GM11168 (cell line): ENCODE measurements around the gene TCAP.

Experiments used
- in situ Hi-C: fragments of 300-500 bp; cut with MboI; formaldehyde crosslinking; loops from one replicate; pipeline ENCODE4 v1.12.0; 2022; ENCODE audit warnings: low sequenced_read_pairs; ENCODE audit not compliant: unreplicated experiment

The TCAP gene

GRCh38 chr17:39664581-39665561, at the start of gene TCAP:
TSS of gene TCAP (plus strand) at chr17:39665349. CDS start at chr17:39665360, 11 bp downstream.
- in situ Hi-C loops = no loop called here

GRCh38 chr17:39615434-39615833, 49.7 kb upstream of the TCAP start:
- in situ Hi-C loops = no loop called here

GRCh38 chr17:39617100-39617445, 48.1 kb upstream of the TCAP start:
- in situ Hi-C loops = no loop called here

GRCh38 chr17:39617446-39618245, 47.5 kb upstream of the TCAP start:
- in situ Hi-C loops = no loop called here

- in situ Hi-C loops = no loop called here
These were observed 46.8 kb upstream of the TCAP start for GRCh38 chr17:39618246-39618913.

GRCh38 chr17:39618956-39619785, 46.0 kb upstream of the TCAP start:
- in situ Hi-C loops = no loop called here

- in situ Hi-C loops = loop anchor here (5.0 kb wide), 1 partner anchor 53 kb away; no protein-coding TSS in a partner anchor
These were observed 45.4 kb upstream of the TCAP start for GRCh38 chr17:39619786-39620101.

GRCh38 chr17:39621523-39622379, 43.4 kb upstream of the TCAP start:
- in situ Hi-C loops = loop anchor here (5.0 kb wide), 1 partner anchor 51 kb away; no protein-coding TSS in a partner anchor

- in situ Hi-C loops = loop anchor here (5.0 kb wide), 1 partner anchor 50 kb away; no protein-coding TSS in a partner anchor
These were observed 42.7 kb upstream of the TCAP start for GRCh38 chr17:39622380-39623006.

GRCh38 chr17:39623356-39623950, 41.7 kb upstream of the TCAP start:
- in situ Hi-C loops = loop anchor here (5.0 kb wide), 1 partner anchor 49 kb away; no protein-coding TSS in a partner anchor

- in situ Hi-C loops = loop anchor here (5.0 kb wide), 1 partner anchor 48 kb away; no protein-coding TSS in a partner anchor
These were observed 40.8 kb upstream of the TCAP start for GRCh38 chr17:39624313-39624712.

GRCh38 chr17:39625198-39625785, 39.9 kb upstream of the TCAP start:
- in situ Hi-C loops = no loop called here

GRCh38 chr17:39626171-39627046, 38.7 kb upstream of the TCAP start, which contains the start of gene PPP1R1B:
TSS of gene PPP1R1B (plus strand) at chr17:39626952. CDS start at chr17:39627393, 441 bp downstream.
- in situ Hi-C loops = no loop called here

GRCh38 chr17:39627047-39627711, 38.0 kb upstream of the TCAP start:
- in situ Hi-C loops = no loop called here

GRCh38 chr17:39627712-39628516, 37.2 kb upstream of the TCAP start:
- in situ Hi-C loops = no loop called here
